Stimulated activated CD8-positive, alpha-beta memory T cell treated with anti-CD3 and anti-CD28 coated beads, Interleukin-7, amount 100 ng/mL, for 48 hours (primary cell): ENCODE measurements around the gene CD302.
"Not testable (repeated sequence)": the region's sequence is repeated elsewhere in the genome, so short reads cannot be mapped to it uniquely, and the experiment has no call there.

Source experiments
- DNase-seq, 2 donors: peaks; one replicate each; pipeline ENCODE4 v3.0.0-alpha.2; 2020; ENCODE audit warnings: low read depth in 1 of 2; ENCODE audit errors: extremely low read depth in 1 of 2

CD302 gene

DNA sequence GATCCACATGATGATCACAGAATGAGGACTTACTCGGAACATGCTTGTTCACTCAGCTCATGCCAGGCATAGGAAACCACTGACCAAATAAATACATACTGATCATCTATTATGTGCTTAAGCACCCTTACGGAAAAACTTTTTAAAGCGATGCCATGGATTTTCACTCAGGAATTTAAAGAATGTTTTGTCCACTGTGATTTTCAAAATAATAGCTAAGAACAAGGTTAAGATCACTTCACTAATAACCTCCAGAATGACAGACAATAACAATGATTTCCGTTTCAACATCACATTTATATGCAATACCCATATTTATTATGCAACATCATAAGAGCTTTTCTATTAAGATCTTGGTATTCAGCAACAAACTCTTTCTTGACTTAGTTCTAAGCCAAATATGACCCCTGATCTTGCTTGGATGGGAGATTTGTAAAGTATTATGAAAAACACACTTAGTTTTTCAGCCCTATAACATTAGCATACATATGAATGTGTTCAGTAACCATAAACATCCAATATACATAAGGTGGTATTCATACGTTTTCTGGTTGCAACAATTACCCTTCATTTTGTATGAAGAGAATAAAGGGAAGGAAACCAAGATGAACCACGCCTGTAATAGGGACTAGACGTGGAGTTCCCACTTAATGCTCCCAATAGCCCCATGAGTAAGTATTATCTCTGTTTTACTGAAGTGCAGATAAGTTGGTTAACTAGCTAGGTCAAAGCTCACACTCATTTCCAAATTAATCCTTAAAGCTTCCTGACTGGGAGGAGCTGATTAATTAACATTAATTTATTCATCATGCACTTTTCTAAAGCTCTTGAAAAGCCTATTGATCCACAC, 1.9 kb downstream of the CD302 start:
- no peak for DNase-seq

DNA sequence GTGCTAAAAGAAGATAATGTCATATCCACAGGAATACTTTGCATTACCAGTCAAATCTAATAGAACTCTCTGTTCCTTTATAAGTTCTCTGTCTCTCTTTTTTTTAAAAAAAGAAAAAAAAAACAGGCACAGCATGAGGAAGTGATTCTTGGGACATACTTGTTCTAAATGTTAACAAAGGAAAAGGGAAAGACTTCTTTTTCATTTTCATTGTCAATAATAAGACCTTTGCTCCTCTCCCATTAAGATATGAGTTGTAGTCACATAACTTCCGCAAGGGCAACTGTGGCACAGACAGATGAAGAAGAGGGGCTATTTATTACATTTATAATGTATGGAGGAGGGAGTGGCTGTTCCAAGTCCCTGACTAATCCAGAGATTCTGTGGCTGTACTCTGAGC, 4.7 kb downstream of the CD302 start:
- no peak for DNase-seq

DNA sequence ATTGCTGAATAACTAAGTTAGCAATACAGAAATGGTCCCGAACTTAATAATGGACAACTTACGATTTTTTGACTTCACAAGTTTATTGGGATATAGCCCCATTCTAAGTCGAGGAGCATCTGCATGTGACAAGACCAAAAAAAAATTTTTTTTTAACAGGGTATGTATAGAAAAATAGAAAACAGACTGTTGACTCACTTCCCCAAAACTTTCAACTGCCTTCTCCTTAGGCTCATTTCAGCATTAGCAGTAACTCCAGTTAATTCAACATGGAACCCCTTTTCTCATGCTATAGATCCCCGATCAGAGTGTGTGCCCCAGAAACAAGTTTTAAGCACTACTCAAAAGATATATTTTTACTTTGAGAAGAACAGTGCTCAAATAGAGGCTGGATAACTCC, 5.4 kb downstream of the CD302 start:
- DNase-seq = no peak

DNA sequence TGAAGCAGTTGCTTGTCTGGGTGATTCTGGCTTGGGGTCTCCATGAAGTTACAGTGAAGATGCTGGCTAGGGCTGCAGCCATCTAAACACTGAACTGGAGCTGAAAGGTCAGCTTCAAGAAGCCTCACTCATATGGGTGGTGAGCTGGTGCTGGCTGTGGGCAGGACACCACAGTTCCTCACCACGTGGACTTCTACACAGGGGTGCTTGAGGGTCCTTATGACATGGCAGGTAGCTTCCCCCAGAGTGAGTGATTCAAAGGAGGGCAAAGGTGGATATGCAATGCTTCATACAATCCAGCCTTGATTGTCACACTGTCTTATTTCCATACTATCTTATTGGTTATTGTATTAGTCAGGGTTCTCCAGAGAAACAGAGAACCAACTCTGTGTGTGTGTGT, 6.0 kb downstream of the CD302 start:
- no peak for DNase-seq

DNA sequence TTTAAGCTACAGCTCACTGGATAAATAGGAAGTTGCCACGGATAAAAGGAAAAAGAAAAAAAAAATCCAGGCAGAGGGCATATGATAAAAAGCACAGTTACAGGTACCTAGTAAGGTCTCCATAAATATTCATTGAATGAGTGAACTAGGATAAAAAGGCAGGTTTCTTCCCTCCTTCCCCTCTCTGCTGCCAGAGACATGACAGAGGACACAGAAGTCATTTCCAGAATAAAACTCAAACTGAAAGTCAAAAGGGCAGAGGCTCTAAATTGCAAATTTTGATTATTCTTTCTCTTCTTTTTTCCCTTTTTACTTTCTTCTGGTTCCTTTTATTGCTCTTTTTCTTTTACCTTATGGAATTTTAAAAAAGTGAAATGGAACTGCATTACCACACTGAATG, 7.7 kb downstream of the CD302 start:
- no peak for DNase-seq

DNA sequence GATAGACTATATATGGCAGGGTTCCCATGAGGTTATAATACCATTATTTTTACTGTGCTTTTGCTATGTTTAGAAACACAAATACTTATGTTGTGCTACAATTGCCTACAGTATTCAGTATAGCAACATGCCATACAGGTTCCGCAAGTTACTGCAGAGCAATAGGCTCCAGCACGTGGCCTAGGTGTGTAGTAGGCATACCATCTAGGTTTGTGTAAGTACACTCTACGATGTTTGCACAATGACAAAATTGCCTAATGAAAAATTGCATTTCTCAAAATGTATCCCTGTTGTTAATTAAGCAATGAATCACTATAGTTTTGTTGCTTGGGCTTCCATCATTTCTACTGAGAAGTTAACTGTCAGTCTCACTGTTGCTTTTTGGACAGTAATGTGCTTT, 9.8 kb downstream of the CD302 start:
- no peak for DNase-seq

DNA sequence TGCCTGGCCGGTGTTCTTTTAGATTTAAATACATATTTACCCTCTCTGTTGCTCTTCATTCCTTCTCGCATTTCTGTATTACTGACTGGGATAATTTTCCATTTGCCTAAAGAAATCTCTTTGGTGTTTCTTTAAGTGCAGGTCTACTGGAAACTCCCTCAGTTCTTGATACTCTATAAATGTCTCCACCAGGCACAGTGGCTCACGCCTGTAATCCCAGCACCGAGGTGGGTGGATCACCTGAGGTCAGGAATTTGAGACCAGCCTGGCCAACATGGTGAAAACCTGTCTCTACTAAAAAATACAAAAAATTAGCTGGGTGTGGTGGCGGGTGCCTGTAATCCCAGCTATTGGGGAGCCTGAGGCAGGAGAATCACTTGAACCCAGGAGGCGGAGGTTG, 10.4 kb downstream of the CD302 start:
- DNase-seq = not testable (repeated sequence)

DNA sequence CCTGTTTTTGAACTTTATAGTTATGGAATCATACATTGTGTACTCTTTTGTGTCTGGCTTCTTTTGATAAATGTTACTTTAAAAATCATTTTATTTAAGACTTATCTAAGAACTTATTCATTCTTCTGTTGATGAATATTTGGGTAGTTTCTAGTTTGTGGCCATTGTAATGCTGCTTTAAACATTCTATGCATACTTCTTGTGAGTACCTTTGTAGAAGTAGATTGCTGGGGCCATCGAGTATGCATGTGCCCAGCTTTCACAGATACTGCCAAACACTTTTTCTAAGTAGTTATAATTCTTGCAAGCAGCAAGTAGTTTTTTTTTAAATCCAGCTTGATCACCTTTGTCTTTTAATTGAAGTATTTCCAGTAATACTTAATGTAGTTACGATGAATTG, 11.1 kb downstream of the CD302 start:
- DNase-seq = no peak

DNA sequence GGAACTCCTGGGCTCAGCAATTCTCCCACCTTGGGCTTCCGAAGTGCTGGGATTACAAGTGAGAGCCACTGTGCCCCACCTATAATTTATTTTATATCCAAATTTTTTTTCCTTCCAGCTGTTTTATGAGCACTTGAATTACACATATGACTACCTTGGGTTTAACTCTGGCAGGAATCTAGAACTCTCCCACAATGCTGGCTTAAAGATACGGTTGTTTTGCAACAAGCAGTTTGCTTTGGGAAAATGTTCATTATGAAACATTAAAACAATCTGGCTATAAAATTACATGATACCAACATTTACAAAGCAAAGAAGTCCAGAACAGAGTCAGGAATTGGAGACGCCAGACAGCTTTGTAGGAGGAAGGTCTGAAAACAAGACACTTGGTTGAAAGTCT, 12.8 kb downstream of the CD302 start:
- DNase-seq = no peak

DNA sequence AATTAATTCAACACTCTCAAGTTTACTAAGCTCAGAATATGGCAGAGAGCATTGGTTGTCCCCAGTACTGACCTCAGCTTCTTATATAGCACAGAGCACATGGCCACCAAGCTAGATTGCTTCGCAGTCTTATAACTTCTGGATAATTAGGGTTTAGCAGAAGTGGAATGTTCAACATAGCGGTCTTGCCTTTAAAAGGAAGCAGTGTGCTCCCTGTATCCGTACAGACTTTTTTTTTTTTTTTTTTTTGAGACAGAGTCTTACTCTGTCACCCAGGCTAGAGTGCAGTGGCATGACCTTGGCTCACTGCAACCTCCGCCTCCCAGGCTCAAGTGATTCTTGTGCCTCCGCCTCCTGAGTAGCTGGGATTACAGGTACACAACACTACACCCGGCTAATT, 13.3 kb downstream of the CD302 start:
- not testable (repeated sequence) for DNase-seq

DNA sequence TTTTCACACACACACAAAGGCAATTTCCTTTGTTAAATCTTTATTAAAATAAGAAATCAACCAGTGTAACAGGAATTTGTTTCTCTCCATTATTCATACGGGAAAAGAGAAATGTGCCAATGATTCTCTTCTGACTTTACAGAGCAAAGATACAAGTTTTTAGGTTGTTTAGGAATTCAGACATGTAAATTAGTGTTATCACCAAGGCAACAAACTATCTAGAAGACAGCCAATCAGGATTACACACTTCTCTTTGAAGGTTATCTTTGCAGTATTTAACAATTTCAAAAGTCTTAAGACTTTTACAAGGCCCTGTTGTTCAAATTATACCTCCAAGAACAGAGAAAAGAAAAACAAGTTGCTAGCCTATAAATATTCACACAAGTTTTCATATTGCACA, 14.5 kb downstream of the CD302 start:
- DNase-seq = no peak

DNA sequence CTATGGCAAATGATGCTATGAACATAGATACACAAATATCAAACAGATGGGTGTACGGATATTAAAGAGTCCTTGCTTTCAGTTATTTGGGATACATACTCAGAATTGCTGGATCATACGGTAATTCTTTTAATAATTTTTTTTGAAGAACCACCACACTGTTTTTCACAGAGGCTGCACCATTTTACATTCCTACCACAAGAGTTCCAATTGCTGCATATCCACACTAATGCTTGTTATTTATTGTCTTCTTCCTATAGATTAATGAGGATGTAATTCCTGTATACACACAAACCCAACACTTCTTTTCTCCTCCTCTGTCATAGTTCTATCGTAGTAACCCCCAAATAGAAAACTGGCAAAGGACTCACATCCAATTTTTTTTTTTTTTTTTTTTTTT, 21.7 kb downstream of the CD302 start:
- DNase-seq = no peak

DNA sequence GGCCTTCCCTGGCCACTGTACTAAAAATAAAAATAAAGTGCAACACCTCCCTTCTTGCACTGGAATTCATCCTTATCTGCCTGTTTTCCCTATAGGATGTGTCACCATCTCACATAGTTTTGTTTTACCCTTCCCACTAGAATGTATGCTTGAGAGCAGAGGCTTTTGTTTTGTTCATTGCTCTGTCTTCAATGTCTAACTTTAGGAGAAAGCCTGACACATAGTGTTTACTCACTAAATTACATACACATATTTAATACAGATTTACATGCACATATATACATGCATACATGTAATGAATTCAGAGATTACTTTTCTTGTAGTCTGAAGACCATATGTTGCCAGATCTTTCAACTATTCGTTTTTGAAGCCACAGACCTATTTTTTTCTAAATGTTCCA, 23.0 kb downstream of the CD302 start:
- DNase-seq = no peak

DNA sequence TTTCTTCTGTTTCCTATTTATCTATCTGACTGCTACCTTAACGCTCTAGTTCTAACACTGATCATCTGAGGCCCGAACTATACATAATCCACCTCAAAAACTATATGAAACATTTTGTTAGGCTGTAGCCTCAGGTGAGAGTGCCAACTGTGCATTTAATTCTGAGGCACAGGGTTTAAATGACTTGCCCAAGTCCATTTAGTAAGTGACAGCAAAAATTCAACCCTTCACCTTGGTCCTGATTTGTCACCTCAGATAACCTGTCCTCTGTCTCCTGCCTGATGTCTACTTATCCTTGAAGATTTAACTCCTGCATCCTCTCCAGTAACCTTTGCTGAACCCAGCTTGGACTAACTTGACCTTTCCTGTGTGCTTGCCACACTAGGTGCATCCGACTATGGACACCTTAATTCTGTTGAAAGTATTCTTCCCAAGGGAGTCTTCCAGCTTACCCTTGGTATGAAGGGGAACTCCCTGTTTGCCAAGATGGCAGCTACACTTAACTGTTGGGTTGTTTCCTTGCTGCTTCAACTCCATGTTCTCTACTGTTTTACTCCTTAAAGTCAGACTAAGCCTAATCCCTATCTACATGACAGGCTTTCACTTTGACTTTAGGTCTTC, 23.5 kb downstream of the CD302 start:
- no peak for DNase-seq

DNA sequence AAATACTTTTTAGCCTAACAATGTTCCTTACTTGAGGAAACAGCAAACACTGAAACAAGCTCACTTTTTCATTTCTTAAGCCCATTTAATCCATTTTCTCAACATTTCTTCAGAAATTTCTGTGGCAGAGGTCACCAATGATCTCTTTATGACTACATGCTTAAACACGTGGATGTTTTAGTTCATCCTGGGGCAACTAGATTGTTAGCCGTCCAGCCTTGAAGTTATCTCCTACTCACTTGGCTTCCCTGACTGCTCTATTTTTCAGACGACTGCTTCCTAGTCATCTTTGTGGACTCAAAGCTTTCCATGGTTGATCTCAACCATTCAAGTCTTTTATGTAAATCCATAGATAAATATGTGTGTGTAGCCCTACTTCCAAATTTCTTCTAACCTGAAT, 24.1 kb downstream of the CD302 start:
- DNase-seq = no peak

DNA sequence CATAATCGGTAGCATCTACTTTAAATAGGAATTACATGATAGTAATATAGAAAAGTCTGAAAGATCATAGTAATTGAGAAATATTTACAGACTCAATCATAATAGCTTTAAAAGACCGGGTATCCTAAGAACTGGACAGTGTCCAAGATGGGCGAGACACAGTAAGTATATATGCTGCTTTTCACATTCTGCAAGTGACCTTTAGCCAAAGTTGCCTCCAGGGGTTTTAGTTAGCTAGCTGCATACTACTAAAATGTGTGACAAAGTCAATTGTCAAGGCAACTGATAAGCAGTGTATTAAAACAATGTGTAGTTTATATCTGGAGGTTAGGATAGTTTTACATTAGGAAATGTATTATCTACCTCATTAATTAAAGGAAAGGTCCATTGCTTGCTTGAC, 24.6 kb downstream of the CD302 start:
- DNase-seq = no peak

DNA sequence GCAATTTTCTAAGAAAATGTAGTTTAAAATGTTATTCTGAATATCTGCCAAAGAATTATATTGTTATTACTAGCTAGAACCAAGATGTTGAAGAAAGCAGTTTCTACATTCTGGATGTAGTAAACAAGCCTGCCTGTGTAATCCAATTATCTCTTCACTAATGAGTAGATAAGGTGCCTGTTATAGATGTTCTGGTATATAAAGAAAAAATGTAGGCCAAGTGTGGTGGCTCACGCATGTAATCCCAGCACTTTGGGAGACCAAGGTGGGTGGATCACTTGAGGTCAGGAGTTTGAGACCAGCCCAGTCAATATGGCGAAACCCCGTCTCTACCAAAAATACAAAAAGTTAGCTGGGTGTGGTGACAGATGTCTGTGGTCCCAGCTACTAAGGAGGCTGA, 28.9 kb downstream of the CD302 start:
- DNase-seq = no peak

DNA sequence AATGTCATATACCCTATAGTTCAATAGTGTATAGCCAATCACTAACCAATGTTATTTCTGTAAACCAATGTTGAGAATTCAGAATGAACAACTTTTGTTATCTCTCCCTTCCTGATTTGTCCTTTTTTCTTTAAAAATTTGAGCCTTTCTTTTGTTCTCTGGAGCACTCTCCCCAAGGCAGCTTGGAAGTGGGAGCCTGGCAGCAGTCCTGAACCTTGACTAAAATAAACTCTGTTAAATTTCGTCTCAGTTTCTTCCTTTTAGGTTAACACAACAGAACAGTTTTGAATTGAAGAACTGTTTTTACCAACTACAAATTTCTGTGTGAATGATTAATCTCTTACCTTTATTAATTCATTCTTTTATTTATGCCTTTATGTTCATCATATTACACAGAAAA, 35.9 kb downstream of the CD302 start:
- DNase-seq = no peak

DNA sequence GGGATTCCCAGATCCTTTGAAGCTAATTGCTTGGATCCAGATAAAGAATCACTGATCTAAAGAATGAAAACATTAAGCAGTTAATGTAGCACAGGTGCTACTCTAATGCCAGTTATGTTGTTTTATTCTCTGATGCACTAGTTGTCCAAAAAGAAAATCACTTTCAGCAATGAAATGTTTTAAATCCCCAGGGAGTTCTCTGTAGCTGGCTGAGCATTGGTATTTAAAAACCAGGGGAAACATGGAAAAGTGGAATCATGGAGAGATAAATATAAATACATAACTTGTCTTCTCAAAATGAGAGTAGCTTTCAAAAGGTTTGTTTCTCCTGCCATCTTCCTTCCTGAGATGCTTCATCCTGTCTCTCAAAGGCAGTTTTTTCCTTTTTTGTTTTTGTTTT, 37.7 kb downstream of the CD302 start:
- no peak for DNase-seq

DNA sequence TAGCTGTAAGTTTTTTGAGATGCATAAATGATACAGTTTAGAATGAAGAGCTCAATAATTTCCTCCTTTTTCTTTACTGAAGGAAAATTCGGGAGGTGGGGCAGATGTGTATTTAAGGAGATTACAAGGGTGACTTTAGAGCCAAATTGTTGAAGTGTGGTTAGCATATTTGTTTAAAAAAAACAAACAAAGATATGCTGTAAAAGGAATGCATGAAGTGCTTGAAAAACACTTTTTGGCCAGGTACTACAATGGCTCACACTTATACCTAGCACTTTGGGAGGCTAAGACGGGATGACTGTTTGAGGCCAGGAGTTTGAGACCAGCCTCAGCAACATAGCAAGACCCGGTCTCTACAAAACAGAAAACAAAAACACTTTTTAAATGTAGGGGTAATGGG, 38.4 kb downstream of the CD302 start:
- no peak for DNase-seq

DNA sequence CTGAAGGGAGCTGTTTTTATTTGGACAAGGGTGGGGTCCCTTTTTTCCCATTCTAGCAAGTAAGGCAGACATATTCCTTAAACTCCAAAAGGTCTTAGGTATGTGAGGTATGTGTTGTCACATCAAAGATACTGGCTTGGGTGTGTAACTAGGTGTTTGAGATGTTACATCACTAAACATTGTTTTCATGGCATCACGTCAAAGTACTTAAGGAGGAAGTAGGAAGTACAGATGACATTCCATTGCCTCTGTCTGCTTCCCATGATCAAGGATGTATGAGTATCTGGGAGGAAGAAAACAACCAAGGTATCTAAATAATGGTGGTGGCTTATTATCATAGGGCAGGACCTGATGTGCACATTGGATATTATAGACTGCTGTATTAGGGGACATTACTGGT, 39.3 kb downstream of the CD302 start:
- DNase-seq = no peak

DNA sequence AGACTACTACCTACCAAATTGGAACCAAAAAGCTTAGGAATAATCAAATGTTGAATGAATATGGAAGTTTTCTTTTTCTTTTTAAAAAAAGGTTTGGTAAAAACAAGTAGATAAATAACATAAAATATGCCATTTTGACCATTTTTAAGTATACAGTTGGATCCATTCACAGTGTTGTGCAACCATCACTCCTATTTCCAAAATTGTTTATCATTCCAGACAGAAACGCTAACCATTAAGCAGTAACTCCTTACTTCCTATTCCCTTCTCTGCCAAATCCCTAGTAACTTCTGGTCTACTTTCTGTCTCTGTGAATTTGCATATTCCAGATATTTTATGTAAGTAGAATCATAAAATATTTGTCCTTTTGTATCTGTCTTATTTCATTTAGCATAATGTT, 39.8 kb downstream of the CD302 start:
- DNase-seq = no peak

DNA sequence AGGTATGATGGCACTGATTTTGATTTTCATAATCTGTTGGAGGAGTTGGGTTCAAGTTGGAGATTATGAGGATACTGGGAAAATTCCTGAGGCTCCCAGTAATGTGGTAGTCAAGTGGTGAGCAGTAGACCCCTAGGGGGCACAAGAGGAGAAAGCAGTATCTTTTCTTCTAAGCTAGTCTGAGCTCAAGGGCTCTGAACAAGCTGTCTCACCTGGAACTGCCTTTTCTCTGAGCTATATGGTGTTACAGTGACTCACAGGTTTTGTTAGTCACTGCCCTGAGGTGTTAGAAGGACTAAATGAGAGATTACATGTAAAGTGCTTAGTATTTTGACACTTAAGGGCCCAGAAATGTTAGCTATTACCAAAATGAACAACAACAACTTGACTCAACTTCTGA, 42.2 kb downstream of the CD302 start:
- peak in 1 of 2 donors; percentile 11 for DNase-seq
